SJSA1 (cell line): ENCODE results near the gene LHPP. TPM values are rescaled to one million over a fixed set of nuclear protein-coding genes. Genes with fewer than 3 reads are reported as not detected.
"Not testable (repeated sequence)": the region's sequence is repeated elsewhere in the genome, so short reads cannot be mapped to it uniquely, and the experiment has no call there.

ENCODE experiments used
- DNase-seq, 2 experiments: peaks; one replicate each; pipeline ENCODE4 v3.0.0-alpha.2; 2015 to 2020; ENCODE audit warnings: low spot score in 2 of 2, low read depth in 1 of 2
- H3K27ac ChIP-seq: fragments of 250-450 bp; sonication (Bioruptor Pico); 2 replicates; pipeline ENCODE4 v1.5.1; 2020; ENCODE audit warnings: mild to moderate bottlenecking, moderate library complexity
- H3K27me3 ChIP-seq: fragments of 250-450 bp; sonication (Bioruptor Pico); replicated peaks from 2 replicates; pipeline ENCODE4 v1.5.1; 2020; ENCODE audit warnings: mild to moderate bottlenecking, moderate library complexity
- H3K36me3 ChIP-seq: fragments of 250-450 bp; sonication (Bioruptor Pico); 2 replicates; pipeline ENCODE4 v1.5.1; 2020; ENCODE audit warnings: mild to moderate bottlenecking
- H3K4me1 ChIP-seq: fragments of 250-450 bp; sonication (Bioruptor Pico); replicated peaks from 2 replicates; pipeline ENCODE4 v1.6.1; 2021; ENCODE audit warnings: mild to moderate bottlenecking
- H3K4me3 ChIP-seq: fragments of 250-450 bp; sonication (Bioruptor Pico); 2 replicates; pipeline ENCODE4 v1.5.1; 2020; ENCODE audit warnings: mild to moderate bottlenecking
- H3K9me3 ChIP-seq: fragments of 250-450 bp; sonication (Bioruptor Pico); replicated peaks from 2 replicates; pipeline ENCODE4 v1.5.1; 2020; ENCODE audit warnings: mild to moderate bottlenecking
- total RNA-seq: library from RNA; depleted of rRNA; stranded (reverse); fragments of >200 nt; shearing (Covaris generic); gene quantifications from 2 replicates; pipeline ENCODE4 v1.2.3, GENCODE V29; 2014

Gene LHPP
- total RNA-seq, 1 experiment from 2014 or later = 8.8 TPM

DNA sequence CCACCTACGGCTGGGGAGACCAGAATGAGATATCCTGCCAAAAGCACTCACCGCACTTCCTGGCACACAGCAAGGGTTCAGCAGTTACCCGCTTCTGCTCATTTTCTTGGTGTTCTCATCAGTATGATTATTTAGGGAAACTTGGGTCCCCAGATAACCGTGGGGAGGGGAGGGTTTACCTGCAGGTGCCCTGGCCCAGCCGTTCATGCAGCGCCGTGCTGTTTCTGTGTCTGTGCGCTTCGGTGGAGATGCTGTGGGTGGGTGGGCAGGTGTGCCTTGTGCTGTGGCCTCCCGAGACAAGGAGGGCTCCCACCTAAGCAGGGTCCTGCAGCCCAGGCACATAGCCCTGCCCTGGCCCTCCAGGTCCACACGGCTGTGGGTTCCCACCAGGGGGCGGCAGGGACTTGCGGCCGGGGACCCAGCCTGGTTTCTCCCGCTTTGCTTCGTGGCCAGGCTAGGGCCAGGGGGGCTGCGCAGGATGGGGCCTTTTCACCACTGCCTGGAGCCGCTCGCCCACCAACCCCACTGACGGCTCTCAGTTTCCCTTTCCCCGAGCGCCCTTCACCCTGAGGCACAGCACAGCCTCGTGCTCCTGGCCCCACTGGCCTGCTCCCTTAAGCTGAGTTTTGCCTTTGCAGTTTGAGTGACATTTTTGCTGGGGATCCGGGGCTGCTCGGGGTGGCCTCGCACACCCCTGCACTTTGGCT, 78.5 kb downstream of the LHPP start:
- H3K4me3 ChIP-seq = no peak overlapping the region
- no peak for DNase-seq

DNA sequence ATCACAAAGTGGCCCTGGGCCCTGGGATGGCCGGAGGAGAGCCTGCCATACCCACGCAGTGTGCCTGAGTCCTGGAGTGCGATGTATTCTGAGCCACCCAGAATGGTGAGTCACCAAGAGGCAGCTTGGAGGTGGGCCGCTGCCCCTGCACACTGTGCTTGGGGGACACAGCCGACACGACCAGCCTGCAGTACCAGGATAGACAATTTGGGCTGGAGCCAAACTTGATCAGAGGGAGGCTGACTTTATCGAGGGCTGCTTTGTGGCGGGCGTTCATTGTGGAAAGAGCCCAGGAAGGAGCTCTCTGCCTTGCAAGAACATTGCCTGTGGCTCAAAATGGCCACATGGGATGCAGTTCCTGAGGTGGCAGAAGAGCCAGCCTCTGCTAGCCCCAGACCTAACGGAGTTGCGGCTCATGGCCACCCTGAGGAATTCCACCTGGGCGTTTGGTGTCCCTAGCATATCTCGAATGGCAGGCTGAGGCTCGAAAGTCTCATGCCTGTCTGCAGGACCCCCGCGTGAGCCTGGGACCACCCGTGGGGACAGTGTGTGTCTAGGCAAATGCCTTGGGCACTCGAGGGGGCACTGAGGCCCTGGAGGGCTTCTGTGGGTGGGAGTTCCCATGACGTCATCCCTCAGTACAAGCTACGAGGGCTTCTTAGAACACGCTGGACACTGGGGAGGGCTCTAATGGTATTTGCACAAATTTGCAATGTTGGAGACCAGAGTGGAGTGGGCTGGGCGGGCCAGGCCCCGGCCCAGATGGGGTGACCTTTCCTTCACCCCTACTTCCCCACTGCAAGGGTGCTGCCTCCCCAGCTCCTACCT, 79.7 kb downstream of the LHPP start:
- Histone ChIP-seq H3K36me3 (no peaks in the 10 kb centered on the region), H3K27ac (no peak overlapping the region), H3K4me3 (no peak overlapping the region), H3K27me3 (peaks cover 4% of the 10 kb centered on the region; the same call in 1 of the 2 replicates), H3K9me3 (no peaks in the 10 kb centered on the region), H3K4me1 (0 out of 2 replicates have a peak, but pooled peaks cover 3% of the 10 kb centered on the region)
- DNase-seq = no peak

More for the DNA sequence above, 78.5 kb downstream of the LHPP start:
- Histone ChIP-seq H3K9me3 (no peaks in the 10 kb centered on the region), H3K4me1 (0 out of 2 replicates have a peak, but pooled peaks cover 3% of the 10 kb centered on the region), H3K27me3 (peaks cover 4% of the 10 kb centered on the region; the same call in 1 of the 2 replicates), H3K27ac (no peak overlapping the region), H3K36me3 (no peaks in the 10 kb centered on the region)

DNA sequence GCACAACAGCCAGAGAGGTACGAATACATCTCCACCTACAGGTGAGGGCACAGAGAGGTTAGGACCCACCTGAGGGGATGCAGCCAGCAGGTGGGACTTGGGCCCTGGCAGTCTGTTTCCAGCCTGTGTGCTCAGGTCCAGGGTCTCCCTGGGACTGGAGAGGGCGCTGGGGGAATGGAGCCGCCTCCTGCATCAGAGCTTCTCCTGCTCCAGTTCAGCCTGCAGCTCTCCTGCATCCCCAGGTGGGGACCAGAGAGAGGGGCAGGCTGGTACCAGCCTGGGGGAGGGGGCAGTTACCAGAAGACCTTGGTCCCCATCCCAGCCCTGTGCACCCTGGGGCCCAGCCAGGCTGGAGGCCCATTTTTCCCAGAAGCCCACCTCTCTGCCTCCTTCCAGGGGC, 80.7 kb downstream of the LHPP start:
- peaks cover 4% of the 10 kb centered on the region; the same call in 1 of the 2 replicates for H3K27me3 ChIP-seq
- H3K27ac ChIP-seq = no peak overlapping the region
- no peak for DNase-seq
- H3K36me3 ChIP-seq = no peaks in the 10 kb centered on the region
- H3K4me1 ChIP-seq = 0 out of 2 replicates have a peak, but pooled peaks cover 3% of the 10 kb centered on the region
- H3K4me3 ChIP-seq = no peak overlapping the region
- H3K9me3 ChIP-seq = no peaks in the 10 kb centered on the region

DNA sequence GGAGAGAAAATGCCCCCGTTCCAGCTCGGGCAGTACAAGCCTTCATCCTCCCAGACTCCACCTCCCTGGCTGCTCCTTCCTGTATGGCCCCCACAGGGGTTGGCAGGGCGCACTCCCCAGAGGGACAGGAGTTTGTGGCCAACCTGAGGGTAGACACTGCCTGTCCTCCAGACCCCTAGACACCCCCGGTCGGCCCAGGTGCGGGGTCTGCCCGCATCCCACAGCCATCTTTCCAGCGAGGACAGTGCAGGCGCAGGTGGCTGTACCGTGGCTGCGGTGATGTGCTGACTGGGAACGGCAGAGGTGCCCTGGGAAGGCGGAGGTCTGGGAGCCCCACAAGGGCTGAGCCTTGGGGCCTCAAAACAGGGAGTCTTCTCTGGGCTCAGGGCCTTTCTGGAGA, 81.5 kb downstream of the LHPP start:
- Histone ChIP-seq H3K36me3 (no peaks in the 10 kb centered on the region), H3K4me1 (0 out of 2 replicates have a peak, but pooled peaks cover 3% of the 10 kb centered on the region), H3K27ac (no peak overlapping the region), H3K9me3 (no peaks in the 10 kb centered on the region), H3K4me3 (no peak overlapping the region), H3K27me3 (peaks cover 4% of the 10 kb centered on the region; the same call in 1 of the 2 replicates)
- DNase-seq = no peak

DNA sequence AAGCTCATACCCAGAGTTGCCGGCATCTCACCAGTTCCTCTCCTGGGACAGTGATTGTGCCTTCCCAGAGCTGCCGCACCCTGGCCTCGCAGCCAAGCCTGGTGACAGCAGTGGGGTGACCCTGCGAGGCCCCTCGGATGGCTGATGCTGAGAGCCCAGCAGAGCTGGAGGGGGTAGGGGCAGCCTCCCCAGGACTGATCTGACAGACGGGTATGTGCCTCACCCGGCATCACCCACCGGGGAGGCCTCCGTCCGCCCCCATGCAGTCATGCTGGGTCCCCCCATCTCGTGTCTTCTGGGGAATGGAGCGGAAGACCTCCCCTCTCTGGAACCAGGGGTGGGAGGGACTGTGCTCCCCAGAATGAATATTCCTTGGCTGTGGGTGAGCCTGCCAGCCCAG, 82.3 kb downstream of the LHPP start:
- no peak for DNase-seq
- Histone ChIP-seq H3K27me3 (peaks cover 4% of the 10 kb centered on the region; the same call in 1 of the 2 replicates), H3K9me3 (no peaks in the 10 kb centered on the region), H3K27ac (no peak overlapping the region), H3K36me3 (no peaks in the 10 kb centered on the region), H3K4me1 (0 out of 2 replicates have a peak, but pooled peaks cover 3% of the 10 kb centered on the region), H3K4me3 (no peak overlapping the region)

DNA sequence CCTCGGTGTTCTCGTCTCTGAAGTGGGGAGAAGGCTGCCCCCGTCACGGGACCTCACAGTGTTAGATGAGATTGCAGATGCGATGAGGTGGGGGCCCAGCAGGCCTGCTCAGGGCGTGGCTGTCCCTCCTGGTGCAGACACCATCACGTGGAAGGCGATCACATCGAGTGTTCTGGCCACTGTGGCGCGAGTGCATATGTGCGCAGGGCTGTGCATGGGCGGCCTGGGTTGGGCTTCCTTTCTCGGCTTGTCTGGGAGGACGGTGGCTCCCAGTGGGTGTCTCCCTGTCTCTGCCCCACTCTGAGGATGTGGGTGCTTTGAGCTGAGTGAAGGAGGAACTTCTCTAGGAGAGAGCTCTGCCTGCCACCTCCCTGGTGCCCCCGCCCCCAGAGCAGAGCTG, 83.1 kb downstream of the LHPP start:
- no peak overlapping the region for H3K4me3 ChIP-seq
- no peaks in the 10 kb centered on the region for H3K9me3 ChIP-seq
- peaks cover 4% of the 10 kb centered on the region; the same call in 1 of the 2 replicates for H3K27me3 ChIP-seq
- H3K27ac ChIP-seq = no peak overlapping the region
- H3K36me3 ChIP-seq = no peaks in the 10 kb centered on the region
- 0 out of 2 replicates have a peak, but pooled peaks cover 3% of the 10 kb centered on the region for H3K4me1 ChIP-seq
- DNase-seq = no peak

DNA sequence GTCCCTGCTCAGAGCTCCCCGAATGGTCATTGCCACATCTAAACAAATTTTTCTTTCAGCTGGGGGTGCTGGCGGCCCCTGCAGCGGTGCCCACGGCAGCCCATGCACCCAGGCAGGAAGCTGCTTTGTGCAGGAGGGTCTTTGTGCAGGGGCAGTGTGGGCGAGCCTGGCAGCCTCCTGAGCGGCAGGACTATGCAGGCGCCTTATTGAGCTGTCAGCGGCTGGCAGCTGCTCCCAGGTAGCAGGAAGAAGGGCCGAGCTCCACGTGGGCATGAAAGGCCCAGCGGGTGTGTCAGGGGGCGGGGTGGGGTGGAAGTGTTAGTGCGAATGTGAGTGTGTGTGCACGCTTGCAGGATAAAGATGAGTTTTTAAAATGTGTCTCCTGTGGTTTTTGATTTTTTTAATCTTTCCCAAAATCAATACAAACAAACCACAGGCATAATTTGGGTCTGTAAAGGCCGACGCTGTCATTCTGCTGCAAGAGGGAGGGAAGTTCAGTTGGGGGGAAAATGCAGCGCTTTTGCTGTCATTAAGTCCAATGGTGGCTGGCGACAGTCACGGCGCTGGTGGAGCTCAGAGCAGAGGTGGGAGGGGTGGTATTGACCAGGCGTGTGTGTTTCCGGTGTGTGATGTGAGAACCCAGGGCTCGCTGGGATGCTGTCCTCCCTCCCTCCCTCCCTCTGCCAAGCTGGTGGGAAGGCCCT, 83.9 kb downstream of the LHPP start:
- no peaks in the 10 kb centered on the region for H3K36me3 ChIP-seq
- no peak overlapping the region for H3K4me3 ChIP-seq
- H3K4me1 ChIP-seq = no peaks in the 10 kb centered on the region
- DNase-seq = no peak
- H3K27me3 ChIP-seq = no peaks in the 10 kb centered on the region; the same call in 1 of the 2 replicates
- H3K27ac ChIP-seq = no peak overlapping the region
- no peaks in the 10 kb centered on the region for H3K9me3 ChIP-seq

DNA sequence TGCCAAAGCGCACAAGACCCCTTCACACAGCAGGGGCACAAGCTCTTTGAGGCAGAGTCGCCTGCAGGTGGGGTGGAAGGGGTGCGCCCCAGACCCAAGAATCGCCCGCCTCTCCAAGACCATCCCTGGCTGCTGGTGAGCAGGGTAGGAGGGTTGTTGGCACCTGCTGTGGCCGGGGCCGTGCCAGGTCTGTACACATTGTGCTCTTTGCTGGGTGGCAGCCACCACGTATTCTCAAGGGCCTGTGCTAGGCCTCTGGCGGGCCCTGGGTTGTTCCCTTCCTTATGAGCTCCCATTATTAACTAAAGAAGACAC, 84.4 kb downstream of the LHPP start:
- no peaks in the 10 kb centered on the region for H3K36me3 ChIP-seq

DNA sequence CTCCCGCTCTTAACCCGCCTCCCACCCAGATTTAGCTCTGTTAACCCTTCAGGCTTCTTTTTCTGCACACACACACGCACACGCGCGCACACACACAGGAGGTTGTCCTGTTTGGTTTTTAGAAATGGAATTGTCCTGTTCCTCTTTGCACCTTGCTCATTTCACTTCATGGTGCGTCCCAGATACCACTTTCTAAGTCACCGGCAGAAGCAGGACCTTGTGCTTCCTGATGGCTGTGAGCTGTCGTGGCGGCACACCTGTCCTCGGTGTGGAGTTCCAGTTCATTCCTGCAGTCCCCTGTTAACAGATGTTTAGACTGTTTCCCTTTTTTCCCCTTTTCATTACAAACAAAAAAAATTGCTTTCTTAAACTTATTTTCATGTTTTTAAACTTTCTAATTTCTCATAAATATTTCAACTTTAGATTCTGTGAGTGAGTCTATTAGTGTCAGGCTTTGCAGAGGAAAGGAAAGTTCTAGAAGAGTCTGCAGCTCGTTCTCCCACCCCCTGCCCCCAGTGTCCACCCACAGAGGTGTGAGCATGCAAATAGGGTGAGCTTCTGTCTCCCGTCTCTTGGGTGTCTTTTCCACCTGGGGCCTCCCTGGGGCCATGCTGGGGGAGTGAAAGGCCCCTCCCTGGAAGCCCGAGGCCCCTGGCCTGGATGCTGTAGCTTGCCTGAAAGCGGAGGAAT, 85.5 kb downstream of the LHPP start:
- no peaks in the 10 kb centered on the region for H3K36me3 ChIP-seq

More for the DNA sequence above, 84.4 kb downstream of the LHPP start:
- Histone ChIP-seq H3K4me3 (no peak overlapping the region), H3K27me3 (no peaks in the 10 kb centered on the region; the same call in 1 of the 2 replicates), H3K27ac (no peak overlapping the region), H3K9me3 (no peaks in the 10 kb centered on the region), H3K4me1 (no peaks in the 10 kb centered on the region)
- no peak for DNase-seq

DNA sequence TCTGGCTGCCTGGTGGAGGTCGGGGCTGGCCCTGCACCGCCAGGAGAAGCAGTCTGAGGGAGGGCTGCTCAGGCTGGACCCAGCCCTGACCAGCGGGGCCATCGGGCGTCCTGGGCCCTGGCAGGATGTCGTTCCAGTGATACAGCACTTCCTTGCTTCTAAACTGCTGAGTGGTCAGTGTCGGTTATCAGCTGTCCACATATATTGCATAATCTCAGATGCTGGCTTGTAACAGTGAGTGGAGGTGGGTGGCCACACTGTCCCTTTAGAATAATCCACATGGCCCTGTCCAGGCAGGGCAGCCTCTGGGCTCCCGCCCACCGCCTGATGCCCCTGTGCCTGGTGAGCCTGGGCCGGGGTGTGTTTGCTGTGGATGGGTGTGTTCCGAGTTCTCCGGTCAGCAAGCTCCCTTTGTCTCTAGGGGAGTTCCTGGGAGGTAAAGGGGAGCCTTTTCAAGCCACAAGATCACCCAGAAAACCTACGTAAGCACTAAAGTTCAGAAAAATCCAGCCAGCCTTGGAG, 86.1 kb downstream of the LHPP start:
- no peaks in the 10 kb centered on the region; the same call in 1 of the 2 replicates for H3K27me3 ChIP-seq
- DNase-seq = no peak
- no peak overlapping the region for H3K4me3 ChIP-seq
- no peaks in the 10 kb centered on the region for H3K36me3 ChIP-seq
- H3K27ac ChIP-seq = no peak overlapping the region
- H3K4me1 ChIP-seq = no peaks in the 10 kb centered on the region
- no peaks in the 10 kb centered on the region for H3K9me3 ChIP-seq

More for the DNA sequence above, 85.5 kb downstream of the LHPP start:
- DNase-seq = no peak
- Histone ChIP-seq H3K4me1 (no peaks in the 10 kb centered on the region), H3K4me3 (no peak overlapping the region), H3K27me3 (no peaks in the 10 kb centered on the region; the same call in 1 of the 2 replicates), H3K27ac (no peak overlapping the region), H3K9me3 (no peaks in the 10 kb centered on the region)

DNA sequence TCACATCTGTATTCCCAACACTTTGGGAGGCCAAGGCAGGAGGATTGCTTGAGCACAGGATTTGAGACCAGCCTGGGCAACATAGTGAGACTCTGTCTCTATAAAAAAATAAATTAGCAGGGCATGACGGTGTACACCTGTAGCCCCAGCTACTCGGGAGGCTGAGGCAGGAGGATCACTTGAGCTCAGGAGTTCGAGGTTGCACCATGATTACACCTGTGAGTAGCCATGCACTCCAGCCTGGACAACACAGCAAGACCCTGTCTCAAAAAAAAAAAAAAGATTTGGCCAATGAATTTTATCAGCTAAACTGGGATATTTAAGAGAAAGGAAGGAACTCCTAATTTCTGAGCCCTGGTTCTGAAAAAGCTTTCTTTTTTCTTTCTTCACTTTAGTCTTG, 87.5 kb downstream of the LHPP start:
- H3K4me3 ChIP-seq, H3K27me3 ChIP-seq, H3K4me1 ChIP-seq, H3K36me3 ChIP-seq, DNase-seq, H3K27ac ChIP-seq, H3K9me3 ChIP-seq: not testable (repeated sequence)

DNA sequence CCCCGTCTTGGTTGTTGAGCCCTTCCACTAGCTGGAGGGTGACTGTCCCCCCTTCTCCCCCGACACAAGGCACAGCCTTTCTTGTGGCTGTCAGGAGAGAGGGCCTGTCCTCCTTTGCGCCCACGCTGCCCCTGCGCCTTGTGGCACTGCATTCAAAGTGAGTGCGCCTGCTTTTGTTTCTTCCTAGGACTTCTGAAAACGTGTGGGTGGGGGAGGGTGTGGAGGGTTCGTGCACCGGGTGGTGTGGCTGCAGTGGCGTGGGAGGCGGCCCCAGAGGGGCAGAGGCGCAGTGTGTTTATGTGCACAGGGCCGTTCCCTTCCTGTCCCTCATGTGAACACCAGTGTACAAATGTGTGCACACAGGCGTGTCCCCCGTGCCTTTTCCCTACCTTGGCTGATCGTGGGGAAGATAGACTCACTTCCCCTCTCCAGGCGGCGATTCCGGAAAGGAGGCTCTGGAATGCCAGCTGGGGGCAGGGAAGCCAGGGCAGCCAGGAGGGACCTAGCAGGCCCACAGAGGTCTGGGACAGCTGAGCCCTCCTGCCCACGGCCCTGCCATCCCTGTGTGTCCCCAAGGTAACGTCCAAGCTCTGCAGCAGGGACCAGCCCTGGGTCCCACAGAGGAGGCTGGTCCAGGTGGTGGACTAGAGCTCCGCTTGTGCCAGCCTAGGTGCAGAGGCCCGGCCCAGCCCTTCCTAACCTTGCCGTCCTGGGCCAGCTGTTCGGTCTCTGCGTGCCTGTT, 88.8 kb downstream of the LHPP start:
- DNase-seq = no peak
- Histone ChIP-seq H3K27me3 (no peaks in the 10 kb centered on the region), H3K4me1 (no peaks in the 10 kb centered on the region)

More for the DNA sequence above, 88.8 kb downstream of the LHPP start:
- H3K27ac ChIP-seq = no peak overlapping the region
- no peaks in the 10 kb centered on the region for H3K36me3 ChIP-seq
- no peak overlapping the region for H3K4me3 ChIP-seq
- no peaks in the 10 kb centered on the region for H3K9me3 ChIP-seq
